NCI-H748 (cell line): ENCODE data around the gene KRTDAP.
"Not testable (repeated sequence)": the region's sequence is repeated elsewhere in the genome, so short reads cannot be mapped to it uniquely, and the experiment has no call there.

Experiments used
- DNase-seq: peaks from one replicate; lab custom pipeline; 2025; ENCODE audit not compliant: unreplicated experiment; lab: John Stamatoyannopoulos, UW

KRTDAP gene

GRCh38 chr19:35486268-35486708 is 4.0 kb downstream of the KRTDAP start:
- no peak for DNase-seq

GRCh38 chr19:35484252-35485036 is 5.8 kb downstream of the KRTDAP start:
- DNase-seq: no peak

GRCh38 chr19:35483089-35483488 is 7.2 kb downstream of the KRTDAP start:
- DNase-seq: no peak

GRCh38 chr19:35478794-35479677 is 11.2 kb downstream of the KRTDAP start:
- DNase-seq: peak; percentile 80

GRCh38 chr19:35476149-35476548 is 14.1 kb downstream of the KRTDAP start:
- peak; percentile 14 for DNase-seq

GRCh38 chr19:35474594-35474993 is 15.7 kb downstream of the KRTDAP start:
- not testable (repeated sequence) for DNase-seq

GRCh38 chr19:35474104-35474503 is 16.2 kb downstream of the KRTDAP start:
- no peak for DNase-seq

GRCh38 chr19:35471946-35472345 is 18.3 kb downstream of the KRTDAP start:
- no peak for DNase-seq

GRCh38 chr19:35471075-35471474 is 19.2 kb downstream of the KRTDAP start:
- not testable (repeated sequence) for DNase-seq

- no peak for DNase-seq
Measured at GRCh38 chr19:35470128-35470527, 20.1 kb downstream of the KRTDAP start.

- peak; percentile 27 for DNase-seq
Measured at GRCh38 chr19:35468637-35469036, 21.6 kb downstream of the KRTDAP start.

GRCh38 chr19:35466259-35466658 is 24.0 kb downstream of the KRTDAP start:
- DNase-seq: no peak

GRCh38 chr19:35462956-35463355 is 27.3 kb downstream of the KRTDAP start:
- not testable (repeated sequence) for DNase-seq

GRCh38 chr19:35462476-35462953 is 27.7 kb downstream of the KRTDAP start:
- no peak for DNase-seq

- DNase-seq: not testable (repeated sequence)
Measured at GRCh38 chr19:35461788-35462187, 28.5 kb downstream of the KRTDAP start.

GRCh38 chr19:35461060-35461459 is 29.2 kb downstream of the KRTDAP start:
- DNase-seq: no peak

GRCh38 chr19:35460608-35461007 is 29.7 kb downstream of the KRTDAP start:
- no peak for DNase-seq

- DNase-seq: no peak
Measured at GRCh38 chr19:35459414-35460082, 30.7 kb downstream of the KRTDAP start.

GRCh38 chr19:35458731-35459391 is 31.4 kb downstream of the KRTDAP start:
- no peak for DNase-seq

GRCh38 chr19:35458192-35458591 is 32.1 kb downstream of the KRTDAP start:
- DNase-seq: no peak

GRCh38 chr19:35457173-35457572 is 33.1 kb downstream of the KRTDAP start:
- no peak for DNase-seq
